Cardiac fibroblast (primary cell): Measurements from ENCODE around the gene BEX3.
A peak's percentile ranks its signal among the peaks of the same experiment; 100 is the strongest.
"Not testable (repeated sequence)": the region's sequence is repeated elsewhere in the genome, so short reads cannot be mapped to it uniquely, and the experiment has no call there.

ENCODE experiments used
- DNase-seq, 2 donors: peaks; one replicate each; pipeline versions ENCODE4 v3.0.0 to v3.0.0-alpha.2; 2010; ENCODE audit warnings: low read depth in 2 of 2
- H3K4me3 ChIP-seq, 2 donors: replicated peaks in 1 of 2; 1 replicate in 1 of 2; 2 replicates in 1 of 2; pipeline ENCODE4 v1.5.1; 2011; ENCODE audit warnings: low read depth in 2 of 2, low read length in 2 of 2, mild to moderate bottlenecking in 2 of 2, moderate library complexity in 1 of 2
- TF ChIP-seq, protein P1 (sequence below): IDR thresholded peaks from one replicate; pipeline ENCODE4 v1.5.1; 2011; ENCODE audit warnings: low read depth, mild to moderate bottlenecking, low read length, inconsistent platforms

BEX3 gene

DNA sequence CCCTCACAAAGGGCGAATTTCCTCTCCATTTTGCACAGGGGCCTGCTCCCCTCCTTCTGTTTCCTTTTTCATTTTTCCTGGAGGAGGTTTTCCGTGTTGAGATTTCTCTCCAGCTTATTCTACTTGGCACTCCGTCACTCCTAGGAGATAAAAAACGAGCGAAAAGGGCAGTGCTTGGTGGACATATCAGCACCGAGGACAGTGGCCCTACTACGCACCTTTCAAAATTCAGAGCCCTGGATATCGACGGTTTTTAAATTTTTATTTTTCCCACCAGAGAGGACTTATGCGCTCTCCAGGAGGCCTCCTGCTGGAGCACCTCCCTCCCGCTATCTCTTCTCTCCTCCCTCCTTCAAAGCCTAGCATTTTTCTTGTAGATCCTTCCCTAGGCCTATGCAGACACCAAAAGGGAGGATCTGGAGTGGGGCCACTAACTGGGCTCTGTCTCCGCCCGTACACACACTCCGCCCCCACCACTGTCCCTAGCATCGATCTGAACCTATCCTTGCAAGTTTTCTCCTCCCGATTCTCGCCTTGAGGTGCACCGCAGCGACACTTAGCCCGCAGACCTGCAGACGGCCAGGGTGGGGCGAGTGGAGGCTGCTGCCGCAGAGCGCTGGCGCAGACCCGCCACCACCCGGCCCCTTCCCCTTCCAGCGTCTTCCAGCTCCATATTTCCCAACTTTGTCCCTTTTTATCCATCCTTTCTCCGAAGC is 28.5 kb upstream of the BEX3 start:
- DNase-seq, result no peak
- H3K4me3 ChIP-seq, result no peak overlapping the region
- TF ChIP-seq, protein P1, sequence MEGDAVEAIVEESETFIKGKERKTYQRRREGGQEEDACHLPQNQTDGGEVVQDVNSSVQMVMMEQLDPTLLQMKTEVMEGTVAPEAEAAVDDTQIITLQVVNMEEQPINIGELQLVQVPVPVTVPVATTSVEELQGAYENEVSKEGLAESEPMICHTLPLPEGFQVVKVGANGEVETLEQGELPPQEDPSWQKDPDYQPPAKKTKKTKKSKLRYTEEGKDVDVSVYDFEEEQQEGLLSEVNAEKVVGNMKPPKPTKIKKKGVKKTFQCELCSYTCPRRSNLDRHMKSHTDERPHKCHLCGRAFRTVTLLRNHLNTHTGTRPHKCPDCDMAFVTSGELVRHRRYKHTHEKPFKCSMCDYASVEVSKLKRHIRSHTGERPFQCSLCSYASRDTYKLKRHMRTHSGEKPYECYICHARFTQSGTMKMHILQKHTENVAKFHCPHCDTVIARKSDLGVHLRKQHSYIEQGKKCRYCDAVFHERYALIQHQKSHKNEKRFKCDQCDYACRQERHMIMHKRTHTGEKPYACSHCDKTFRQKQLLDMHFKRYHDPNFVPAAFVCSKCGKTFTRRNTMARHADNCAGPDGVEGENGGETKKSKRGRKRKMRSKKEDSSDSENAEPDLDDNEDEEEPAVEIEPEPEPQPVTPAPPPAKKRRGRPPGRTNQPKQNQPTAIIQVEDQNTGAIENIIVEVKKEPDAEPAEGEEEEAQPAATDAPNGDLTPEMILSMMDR, result no peak

- peak within 1 kb of the TSS; percentile 71 to 75 for H3K4me3 ChIP-seq
- TF ChIP-seq, protein P1, result no peak
- DNase-seq, result peak; percentile 81 to 91
Observed at GRCh38 chrX:103356130-103356798, 20.1 kb upstream of the BEX3 start, which contains the start of gene TCEAL9. TSS of gene TCEAL9 (plus strand) at chrX:103356506. CDS start at chrX:103357685, 1,179 bp downstream.

- DNase-seq, result no peak
- peak overlapping the region; percentile 71 to 75 for H3K4me3 ChIP-seq
- TF ChIP-seq, protein P1, result no peak
Observed at GRCh38 chrX:103356858-103357257, 19.5 kb upstream of the BEX3 start.

DNA sequence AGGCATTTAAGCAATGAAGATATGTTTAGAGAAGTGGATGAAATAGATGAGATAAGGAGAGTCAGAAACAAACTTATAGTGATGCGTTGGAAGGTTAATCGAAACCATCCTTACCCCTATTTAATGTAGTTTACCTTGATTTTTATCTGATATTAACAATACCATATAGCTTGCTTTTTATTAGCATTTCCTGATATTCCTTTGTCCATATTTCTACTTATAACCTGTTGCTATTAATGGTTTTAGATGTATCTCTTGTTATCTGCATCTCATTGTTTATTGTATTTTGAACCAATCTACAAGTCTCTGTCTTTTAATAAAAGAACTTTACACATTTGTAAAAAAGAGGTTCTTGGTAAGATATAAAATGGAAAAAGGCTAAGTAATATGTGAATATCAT is 18.5 kb upstream of the BEX3 start:
- H3K4me3 ChIP-seq, result peak overlapping the region; percentile 71 to 75
- TF ChIP-seq, protein P1, result no peak

DNA sequence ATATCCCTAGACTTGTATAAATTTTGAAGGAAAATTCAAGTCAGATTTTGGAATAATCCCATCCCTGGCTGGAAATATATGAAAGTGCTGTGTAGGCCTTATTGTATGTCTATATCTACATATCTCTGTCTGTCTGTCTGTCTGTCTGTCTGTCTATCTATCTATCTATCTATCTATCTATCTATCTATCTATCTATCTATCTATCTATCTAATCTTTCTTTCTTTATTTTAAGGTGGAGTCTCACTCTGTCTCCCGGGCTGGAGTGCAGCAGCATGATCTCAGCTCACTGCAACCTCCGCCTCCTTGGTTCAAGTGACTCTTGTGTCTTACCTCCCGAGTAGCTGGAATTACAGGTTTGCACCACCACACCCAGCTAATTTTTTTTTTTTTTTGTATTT is 16.7 kb upstream of the BEX3 start:
- DNase-seq, H3K4me3 ChIP-seq: not testable (repeated sequence)

More for the DNA sequence above, 18.5 kb upstream of the BEX3 start:
- DNase-seq, result no peak

DNA sequence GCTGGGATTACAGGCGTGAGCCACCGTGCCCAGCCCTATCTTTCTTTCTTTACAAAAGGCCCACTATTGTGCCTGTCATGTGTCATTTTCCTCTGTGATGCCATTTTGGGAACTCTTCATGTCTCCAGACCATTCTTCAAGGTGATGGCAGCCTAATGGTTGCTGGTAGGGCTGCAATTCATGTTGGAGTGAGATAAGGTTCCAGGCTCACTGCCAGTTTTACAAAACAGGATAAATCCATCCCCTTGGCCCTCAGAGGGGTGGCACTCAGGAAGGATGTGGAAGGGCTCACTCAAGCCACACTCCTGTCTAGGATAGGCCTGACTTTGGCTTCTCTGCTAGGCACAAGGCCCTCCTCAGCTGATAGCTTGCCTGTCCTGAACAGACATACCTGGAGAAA is 16.2 kb upstream of the BEX3 start:
- peak in 1 of 2 donors; percentile 48 for DNase-seq
- TF ChIP-seq, protein P1, result no peak
- H3K4me3 ChIP-seq, result no peak overlapping the region

DNA sequence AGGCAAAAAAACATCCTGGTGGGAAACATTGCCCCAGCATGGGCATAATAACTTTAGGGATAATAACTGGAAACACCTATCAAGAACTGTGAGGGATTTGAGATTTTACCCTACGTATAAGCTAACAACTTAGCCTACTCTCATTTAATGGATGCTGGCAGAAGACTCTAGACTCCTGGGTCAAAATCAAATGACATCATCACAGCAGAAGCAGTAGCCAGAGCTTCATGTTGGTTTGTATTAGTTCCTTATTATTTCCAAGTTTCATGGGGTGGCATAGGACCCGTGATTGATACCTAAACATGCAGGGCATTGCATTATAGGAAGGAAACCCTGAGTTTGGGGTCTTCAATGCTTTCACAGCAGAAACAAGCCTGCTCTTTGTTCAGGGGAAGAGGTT is 15.4 kb upstream of the BEX3 start:
- DNase-seq, result no peak
- TF ChIP-seq, protein P1, result no peak
- no peak overlapping the region for H3K4me3 ChIP-seq
